DND-41 (cell line): Measurements from ENCODE around the gene MEPCE.

Experiments
- ATAC-seq: fragments of 200-7000 bp; cut with Tn5 transposase; 3 replicates; pipeline ENCODE4 v1.9.1; 2021; ENCODE audit warnings: low read depth; ENCODE audit not compliant: insufficient read depth
- DNase-seq: peaks from one replicate; pipeline ENCODE4 v3.0.0-alpha.2; 2020
- H2AFZ ChIP-seq: 2 replicates; pipeline ENCODE4 v1.6.0; 2012; ENCODE audit warnings: low read depth, low read length
- H3K27ac ChIP-seq: 2 replicates; pipeline ENCODE4 v1.5.1; 2012; ENCODE audit warnings: low read length, inconsistent platforms
- H3K27me3 ChIP-seq: fragments of 200-600 bp; sonication (generic); 2 replicates; pipeline ENCODE4 v1.6.0; 2012; ENCODE audit warnings: low read length, mild to moderate bottlenecking, inconsistent platforms; ENCODE audit not compliant: insufficient read depth, poor library complexity
- H3K36me3 ChIP-seq: 2 replicates; pipeline ENCODE4 v1.5.1; 2012; ENCODE audit warnings: low read length, inconsistent platforms; ENCODE audit not compliant: insufficient read depth
- H3K4me1 ChIP-seq: 2 replicates; pipeline ENCODE4 v1.5.1; 2012; ENCODE audit warnings: mild to moderate bottlenecking, low read length; ENCODE audit not compliant: insufficient read depth
- H3K4me2 ChIP-seq: 2 replicates; pipeline ENCODE4 v1.6.0; 2012; ENCODE audit warnings: mild to moderate bottlenecking, moderate library complexity, low read length, inconsistent platforms; ENCODE audit not compliant: insufficient read depth
- H3K4me3 ChIP-seq, 2 experiments: fragments of 200-600 bp in 1 of 2; shearing (Covaris generic) in 1 of 2; 2 replicates each; pipeline ENCODE4 v1.5.1; 2012 to 2016; ENCODE audit warnings: inconsistent platforms in 2 of 2, low read length in 2 of 2, mild to moderate bottlenecking in 2 of 2, low read depth in 1 of 2, moderate library complexity in 1 of 2
- H3K79me2 ChIP-seq: 2 replicates; pipeline ENCODE4 v1.6.0; 2012; ENCODE audit warnings: low read length, inconsistent platforms; ENCODE audit not compliant: insufficient read depth
- H3K9ac ChIP-seq: 2 replicates; pipeline ENCODE4 v1.6.0; 2012; ENCODE audit warnings: low read depth, mild to moderate bottlenecking, inconsistent platforms, low read length, moderate library complexity
- H3K9me3 ChIP-seq: 2 replicates; pipeline ENCODE4 v1.5.1; 2012; ENCODE audit warnings: low read length, moderate library complexity, mild to moderate bottlenecking, inconsistent platforms; ENCODE audit not compliant: insufficient read depth, severe bottlenecking
- H4K20me1 ChIP-seq: 2 replicates; pipeline ENCODE4 v1.6.0; 2012; ENCODE audit warnings: low read length; ENCODE audit not compliant: insufficient read depth
- CTCF ChIP-seq: IDR thresholded peaks from 2 replicates; pipeline ENCODE4 v1.5.1; 2012; ENCODE audit warnings: borderline replicate concordance, low read length, moderate library complexity, mild to moderate bottlenecking; ENCODE audit not compliant: poor library complexity, severe bottlenecking; ENCODE audit errors: extremely low read depth
- EZH2 ChIP-seq: IDR thresholded peaks from 3 replicates; pipeline ENCODE4 v1.6.1; 2012; ENCODE audit warnings: borderline replicate concordance, low read depth, mild to moderate bottlenecking, moderate library complexity, low read length, inconsistent platforms; ENCODE audit not compliant: severe bottlenecking

The MEPCE gene

GRCh38 chr7:100419660-100420226, 9.9 kb upstream of the MEPCE start:
- Histone ChIP-seq H3K4me3 (no peak overlapping the region), H2AFZ (no peak overlapping the region), H3K36me3 (no peaks in the 10 kb centered on the region), H4K20me1 (no peaks in the 10 kb centered on the region), H3K27ac (no peak overlapping the region), H3K4me2 (no peak overlapping the region), H3K9ac (no peak overlapping the region), H3K79me2 (no peaks in the 10 kb centered on the region), H3K9me3 (no peaks in the 10 kb centered on the region), H3K27me3 (no peaks in the 10 kb centered on the region), H3K4me1 (no peaks in the 10 kb centered on the region)
- no peak for DNase-seq
- no peak for ATAC-seq
- TF ChIP-seq EZH2 (no peak), CTCF (no peak)

GRCh38 chr7:100423315-100423714, 6.3 kb upstream of the MEPCE start:
- TF ChIP-seq CTCF = no peak
- Histone ChIP-seq H3K4me3 (no peak overlapping the region), H3K9ac (no peak overlapping the region), H4K20me1 (no peaks in the 10 kb centered on the region), H3K27ac (no peak overlapping the region), H3K4me2 (no peak overlapping the region), H3K36me3 (no peaks in the 10 kb centered on the region), H2AFZ (no peak overlapping the region), H3K9me3 (no peaks in the 10 kb centered on the region), H3K79me2 (no peaks in the 10 kb centered on the region), H3K27me3 (no peaks in the 10 kb centered on the region), H3K4me1 (peaks cover 7% of the 10 kb centered on the region)
- ATAC-seq = no peak
- no peak for DNase-seq

GRCh38 chr7:100425347-100425746, 4.3 kb upstream of the MEPCE start:
- H3K27me3 ChIP-seq = no peaks in the 10 kb centered on the region
- H3K9ac ChIP-seq = no peak overlapping the region
- H3K9me3 ChIP-seq = no peaks in the 10 kb centered on the region
- peaks cover 7% of the 10 kb centered on the region for H3K79me2 ChIP-seq
- ATAC-seq (no peak), DNase-seq (no peak)
- no peak overlapping the region for H3K27ac ChIP-seq
- peaks cover 7% of the 10 kb centered on the region for H3K4me1 ChIP-seq
- no peak overlapping the region for H3K4me3 ChIP-seq
- H4K20me1 ChIP-seq = peaks cover under 1% of the 10 kb centered on the region
- peaks cover under 1% of the 10 kb centered on the region; the same call in 1 of the 2 replicates for H3K36me3 ChIP-seq
- H3K4me2 ChIP-seq = no peak overlapping the region
- no peak for TF ChIP-seq EZH2
- TF ChIP-seq CTCF = no peak
- no peak overlapping the region for H2AFZ ChIP-seq

- no peak overlapping the region for H2AFZ ChIP-seq
- H3K9me3 ChIP-seq = no peaks in the 10 kb centered on the region
- ATAC-seq (no peak), DNase-seq (no peak)
- H3K4me1 ChIP-seq = peaks cover 19% of the 10 kb centered on the region
- H4K20me1 ChIP-seq = peaks cover 12% of the 10 kb centered on the region
- H3K79me2 ChIP-seq = peaks cover 19% of the 10 kb centered on the region
- H3K4me3 ChIP-seq = no peak overlapping the region
- no peaks in the 10 kb centered on the region for H3K27me3 ChIP-seq
- H3K27ac ChIP-seq = no peak overlapping the region
- TF ChIP-seq CTCF = no peak
- no peak for TF ChIP-seq EZH2
- H3K4me2 ChIP-seq = no peak overlapping the region
- no peak overlapping the region for H3K9ac ChIP-seq
- H3K36me3 ChIP-seq = peaks cover 12% of the 10 kb centered on the region
These were observed 3.1 kb upstream of the MEPCE start for GRCh38 chr7:100426516-100426915.
